GM18499 (cell line): ENCODE data around the gene NT5C2.

Experiments
- ATAC-seq: cut with Tn5 transposase; IDR thresholded peaks from one replicate; pipeline ENCODE4 v1.9.1; 2021; ENCODE audit warnings: moderate number of reproducible peaks; ENCODE audit not compliant: insufficient read depth, unreplicated experiment

Gene NT5C2

GRCh38 chr10:103098240-103098639 lies 94.8 kb downstream of the NT5C2 start:
- ATAC-seq = no peak

DNA sequence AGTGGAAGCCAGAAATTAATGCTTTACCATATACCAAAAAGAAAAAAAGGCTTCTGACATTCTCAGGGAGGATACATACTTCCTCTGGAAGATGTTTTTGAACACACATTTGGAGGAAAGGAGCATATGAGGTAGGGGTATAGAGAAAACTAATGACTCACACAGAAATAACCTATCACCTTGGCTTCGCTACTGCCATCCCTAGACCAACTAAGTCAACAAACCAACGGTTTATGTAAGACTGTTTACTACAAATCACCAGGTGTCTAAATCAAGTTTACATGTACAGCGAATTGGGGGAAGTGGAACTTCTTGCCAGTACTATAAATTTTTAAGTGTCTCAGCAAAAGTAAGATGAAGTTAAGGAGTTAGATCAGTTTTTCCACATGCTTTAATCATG lies 96.9 kb downstream of the NT5C2 start:
- ATAC-seq = no peak

GRCh38 chr10:103095005-103095404 lies 98.1 kb downstream of the NT5C2 start:
- ATAC-seq = no peak

GRCh38 chr10:103090911-103091310 lies 102.2 kb downstream of the NT5C2 start:
- no peak for ATAC-seq

DNA sequence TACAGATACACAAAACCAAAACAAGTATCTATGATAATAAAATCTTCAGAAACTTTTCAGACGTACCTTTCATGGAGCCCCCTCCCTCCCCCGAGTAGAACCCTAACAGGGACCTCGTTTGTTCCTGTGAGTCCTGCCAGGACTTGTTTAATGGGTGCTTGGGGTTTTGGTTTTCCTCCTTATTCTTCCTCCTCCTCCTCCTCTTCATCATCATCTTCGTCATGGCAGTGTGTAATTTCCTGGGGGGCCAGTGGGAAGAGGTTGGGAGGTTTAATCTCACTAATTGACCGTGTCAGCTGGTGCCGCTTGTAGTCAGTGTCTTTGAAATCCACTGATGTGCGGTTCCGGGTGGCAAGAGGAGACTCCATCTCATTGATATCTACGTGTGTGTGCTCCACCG lies 103.6 kb downstream of the NT5C2 start:
- ATAC-seq = no peak

GRCh38 chr10:103086799-103087198 lies 106.3 kb downstream of the NT5C2 start:
- no peak for ATAC-seq

DNA sequence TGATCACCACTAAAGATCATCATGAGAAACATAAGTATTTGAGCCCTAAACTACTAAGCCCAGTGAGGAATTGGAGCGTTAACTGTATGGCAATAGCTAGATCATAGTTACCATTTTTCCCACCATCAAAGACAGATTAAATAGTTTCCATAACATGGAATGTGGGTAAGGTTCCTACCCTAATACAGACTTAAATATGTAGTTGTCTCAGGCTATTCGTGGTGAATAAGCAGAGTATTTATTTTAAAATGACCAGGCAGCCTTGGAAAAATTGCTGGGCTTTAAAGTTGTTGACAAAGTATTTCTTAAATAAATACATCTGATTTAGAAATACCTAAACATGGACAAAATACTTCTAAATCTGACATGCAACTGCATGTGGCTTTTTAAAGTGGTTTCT lies 106.8 kb downstream of the NT5C2 start:
- no peak for ATAC-seq

GRCh38 chr10:103083977-103084320 lies 109.1 kb downstream of the NT5C2 start:
- ATAC-seq = no peak

DNA sequence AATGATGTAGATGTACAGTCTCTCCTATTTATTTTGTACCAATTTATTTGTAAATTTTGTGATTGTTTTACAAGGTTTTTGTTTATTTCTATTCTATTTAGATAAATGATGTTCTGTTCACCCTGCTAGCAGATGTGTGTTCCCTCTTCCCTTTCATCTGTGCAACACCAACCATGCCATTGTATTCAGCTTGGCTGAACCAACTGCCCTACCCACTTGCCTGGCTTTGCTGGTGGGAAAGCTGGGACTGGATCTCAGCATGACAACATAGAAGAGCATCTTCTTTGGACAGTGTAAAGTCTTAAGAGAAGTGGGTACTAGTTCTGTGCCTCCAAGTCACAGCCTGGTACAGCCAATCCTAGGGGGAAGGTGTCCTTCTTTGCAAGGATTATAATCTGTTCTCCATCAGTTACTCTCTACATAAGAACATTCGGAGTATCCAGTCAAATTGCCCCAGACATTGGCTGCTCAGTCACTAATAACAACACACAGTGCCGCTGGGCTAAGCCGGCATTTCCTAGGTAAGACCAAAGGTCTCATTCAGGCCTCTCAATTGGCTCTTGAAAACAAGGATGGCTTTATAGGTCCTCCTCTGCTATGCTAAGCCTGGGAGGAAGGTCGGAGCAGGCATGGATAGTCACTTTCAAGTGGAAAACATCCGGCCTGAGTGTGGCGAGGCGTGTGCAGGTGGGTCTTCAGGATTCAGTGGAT lies 109.7 kb downstream of the NT5C2 start:
- no peak for ATAC-seq

GRCh38 chr10:103082683-103083082 lies 110.4 kb downstream of the NT5C2 start:
- ATAC-seq = no peak

GRCh38 chr10:103080891-103081581 lies 112.0 kb downstream of the NT5C2 start:
- no peak for ATAC-seq

DNA sequence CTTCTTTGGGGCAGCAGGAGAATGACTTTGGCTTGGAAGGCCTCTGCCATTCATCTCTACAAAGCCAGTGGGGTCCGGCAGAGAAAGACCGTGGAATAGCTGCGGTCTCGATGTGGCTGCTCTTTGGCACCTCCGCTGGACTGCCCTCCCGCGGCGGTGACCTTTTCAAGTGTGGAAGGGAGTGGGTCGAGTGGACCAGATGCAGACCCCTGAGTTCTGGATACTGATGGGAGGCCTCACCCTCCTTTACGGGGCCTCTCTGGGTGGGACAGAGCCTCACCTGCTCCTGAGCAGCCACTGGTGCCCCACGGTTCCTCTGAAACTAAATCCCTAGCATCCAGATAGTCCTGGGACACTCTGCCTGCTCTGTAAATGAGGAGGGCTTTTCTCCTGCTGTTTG lies 113.1 kb downstream of the NT5C2 start:
- ATAC-seq = no peak

- no peak for ATAC-seq
These were observed 114.0 kb downstream of the NT5C2 start for GRCh38 chr10:103079100-103079499.

- ATAC-seq = no peak
These were observed 114.4 kb downstream of the NT5C2 start for GRCh38 chr10:103078676-103079075.

GRCh38 chr10:103078309-103078615 lies 114.8 kb downstream of the NT5C2 start:
- no peak for ATAC-seq

DNA sequence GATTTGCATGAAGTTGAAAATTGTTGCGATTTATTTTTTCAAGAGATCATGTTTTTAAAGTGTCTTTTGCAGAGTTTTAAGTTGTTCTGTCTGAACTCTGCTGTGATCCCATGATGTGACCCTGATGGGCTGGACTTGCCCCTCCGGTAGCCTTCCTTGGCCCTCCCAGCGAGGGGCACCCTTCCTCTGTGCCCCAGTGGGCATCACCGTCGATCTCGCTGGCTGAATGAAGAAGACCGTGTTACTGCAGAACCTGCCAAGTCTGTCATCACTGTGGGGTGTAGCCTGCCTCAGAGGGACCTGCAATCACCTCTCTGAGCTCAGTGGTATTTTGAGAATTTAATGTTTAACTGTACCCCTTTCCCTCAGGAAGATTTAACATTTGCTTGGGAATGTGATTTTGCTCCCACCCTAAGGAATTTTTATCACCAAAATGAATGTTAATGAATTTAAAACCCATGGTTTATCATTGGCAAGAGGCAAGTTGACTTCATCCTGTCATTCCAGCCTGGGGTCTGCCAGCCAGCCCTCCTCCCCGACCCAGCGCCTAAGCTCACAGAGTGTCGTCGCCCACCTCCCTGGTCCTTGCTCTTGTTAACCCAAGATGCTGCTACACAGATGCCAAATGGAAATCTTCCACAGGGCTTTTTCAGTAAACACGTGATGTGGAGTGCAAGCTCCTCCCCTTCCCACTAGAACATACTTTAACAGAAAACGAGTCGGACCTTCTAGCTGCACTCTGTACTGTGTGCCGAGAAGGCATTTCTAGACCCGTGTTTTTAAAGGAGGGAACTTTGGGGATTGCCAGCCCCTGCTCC lies 115.4 kb downstream of the NT5C2 start:
- ATAC-seq = no peak

- no peak for ATAC-seq
These were observed 116.1 kb downstream of the NT5C2 start for GRCh38 chr10:103077020-103077419.

- no peak for ATAC-seq
These were observed 120.2 kb downstream of the NT5C2 start for GRCh38 chr10:103072891-103073290.

- no peak for ATAC-seq
These were observed 120.8 kb downstream of the NT5C2 start for GRCh38 chr10:103072276-103072675.

GRCh38 chr10:103069453-103070331 lies 123.4 kb downstream of the NT5C2 start:
- no peak for ATAC-seq

DNA sequence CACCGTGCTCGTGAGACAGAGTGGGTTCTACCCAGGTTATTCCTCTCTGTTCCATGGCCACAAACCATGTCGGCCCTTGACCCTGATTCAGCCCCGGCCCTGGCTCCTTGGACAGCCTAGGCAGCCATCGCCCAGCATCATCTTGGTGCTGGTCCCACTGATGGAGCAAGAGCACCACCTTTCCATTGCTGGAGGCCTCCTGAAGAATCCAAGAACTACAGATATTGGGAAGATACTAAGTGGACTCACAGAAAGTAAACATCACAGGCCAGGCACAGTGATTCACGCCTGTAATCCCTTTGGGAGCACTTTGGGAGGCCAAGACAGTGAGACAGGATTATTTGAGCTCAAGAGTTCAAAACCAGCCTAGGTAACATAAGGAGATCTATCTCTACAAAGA lies 125.1 kb downstream of the NT5C2 start:
- ATAC-seq = no peak
